B cell (primary cell): ENCODE measurements around the gene TNFRSF12A. TPM values are rescaled to one million over a fixed set of nuclear protein-coding genes. Genes with fewer than 3 reads are reported as not detected.

ENCODE experiments used
- ATAC-seq: fragments of 200-7000 bp; cut with Tn5 transposase; one replicate; pipeline ENCODE4 v1.10.0; 2021; ENCODE audit warnings: low read depth, mild to moderate bottlenecking, moderate number of reproducible peaks, moderate library complexity
- CTCF ChIA-PET: fragments of 350-600 bp; sonication (Branson Sonifier 250); formaldehyde crosslinking; loops from one replicate; lab custom pipeline; 2021; ENCODE audit warnings: antibody characterized with exemption, inconsistent platforms; lab: Charles Lee
- POLR2A ChIA-PET: fragments of 350-600 bp; sonication (Branson Sonifier 250); formaldehyde crosslinking; loops from one replicate; lab custom pipeline; 2021; ENCODE audit warnings: antibody characterized with exemption; lab: Charles Lee
- DNase-seq: peaks from one replicate; pipeline ENCODE4 v3.0.0; 2013
- H2AFZ ChIP-seq: 2 replicates; pipeline ENCODE4 v1.6.1; 2012; ENCODE audit warnings: mild to moderate bottlenecking, low read depth, low read length; ENCODE audit not compliant: insufficient read depth, poor library complexity, severe bottlenecking
- H3K27ac ChIP-seq, 2 donors: 1 replicate in 1 of 2; 2 replicates in 1 of 2; pipeline ENCODE4 v1.5.1; 2012 to 2013; ENCODE audit warnings: low read length in 2 of 2, mild to moderate bottlenecking in 2 of 2, moderate library complexity in 1 of 2
- H3K27me3 ChIP-seq, 4 experiments: fragments of 200-600 bp in 1 of 4; sonication (generic) in 1 of 4; replicated peaks in 1 of 4; 1 replicate in 2 of 4; 2 replicates in 2 of 4; pipeline versions ENCODE4 v1.6.1 to v1.7.0; 2013 to 2016; ENCODE audit warnings: low read length in 3 of 4, mild to moderate bottlenecking in 2 of 4, mixed read lengths in 1 of 4, moderate library complexity in 1 of 4; ENCODE audit not compliant: insufficient read depth in 4 of 4, control insufficient read depth in 3 of 4; ENCODE audit errors: control extremely low read depth in 1 of 4
- H3K36me3 ChIP-seq, 2 experiments: replicated peaks in 1 of 2; 1 replicate in 1 of 2; 2 replicates in 1 of 2; pipeline versions ENCODE4 v1.6.1 to v1.7.1; 2013; ENCODE audit warnings: low read length in 1 of 2; ENCODE audit not compliant: insufficient read depth in 2 of 2, control insufficient read depth in 1 of 2; ENCODE audit errors: control extremely low read depth in 1 of 2, extremely low read depth in 1 of 2
- H3K4me1 ChIP-seq, 2 donors: fragments of 200-600 bp in 1 of 2; sonication (generic) in 1 of 2; 1 replicate in 1 of 2; 2 replicates in 1 of 2; pipeline versions ENCODE4 v1.5.1 to v1.6.1; 2013 to 2017; ENCODE audit warnings: low read length in 2 of 2; ENCODE audit not compliant: control insufficient read depth in 2 of 2, insufficient read depth in 2 of 2
- H3K4me2 ChIP-seq: replicated peaks from 2 replicates; pipeline ENCODE3; 2012; ENCODE audit warnings: mild to moderate bottlenecking, low read depth, low read length; ENCODE audit not compliant: poor library complexity, severe bottlenecking
- H3K4me3 ChIP-seq, 5 experiments: fragments of 200-600 bp in 1 of 5; sonication (generic) in 1 of 5; 1 replicate in 3 of 5; 2 replicates in 2 of 5; pipeline versions ENCODE4 v1.5.1 to v1.7.0; 2011 to 2016; ENCODE audit warnings: low read length in 4 of 5, mild to moderate bottlenecking in 4 of 5, low read depth in 2 of 5, control low read depth in 1 of 5, moderate library complexity in 1 of 5; ENCODE audit not compliant: insufficient read depth in 1 of 5; ENCODE audit errors: control extremely low read depth in 1 of 5, extremely low read depth in 1 of 5
- H3K79me2 ChIP-seq: fragments of 200-600 bp; sonication (generic); one replicate; pipeline ENCODE4 v1.6.0; 2016; ENCODE audit warnings: low read length; ENCODE audit not compliant: control insufficient read depth, insufficient read depth
- H3K9ac ChIP-seq: fragments of 200-600 bp; sonication (generic); 2 replicates; pipeline ENCODE4 v1.6.1; 2017; ENCODE audit warnings: mild to moderate bottlenecking, low read length, moderate library complexity
- H3K9me3 ChIP-seq, 3 donors: one replicate each; pipeline versions ENCODE4 v1.6.1 to v1.7.1; 2013; ENCODE audit warnings: low read length in 2 of 3; ENCODE audit not compliant: control insufficient read depth in 2 of 3, insufficient read depth in 1 of 3; ENCODE audit errors: control extremely low read depth in 1 of 3
- H4K20me1 ChIP-seq: 2 replicates; pipeline ENCODE4 v1.6.0; 2012; ENCODE audit warnings: mild to moderate bottlenecking, low read length; ENCODE audit not compliant: insufficient read depth, control insufficient read depth, poor library complexity, severe bottlenecking
- H3K27ac Mint-ChIP-seq: one replicate; pipeline ENCODE4 v1.8.0; 2021; ENCODE audit warnings: mixed read lengths
- H3K27me3 Mint-ChIP-seq: one replicate; pipeline ENCODE4 v1.8.0; 2021; ENCODE audit warnings: mixed read lengths
- H3K4me1 Mint-ChIP-seq: one replicate; pipeline ENCODE4 v1.8.0; 2021; ENCODE audit warnings: mixed read lengths
- H3K4me3 Mint-ChIP-seq: one replicate; pipeline ENCODE4 v1.8.0; 2021; ENCODE audit warnings: mixed read lengths
- H3K9me3 Mint-ChIP-seq: one replicate; pipeline ENCODE4 v1.8.0; 2022; ENCODE audit warnings: mixed read lengths; ENCODE audit not compliant: insufficient read depth
- CTCF ChIP-seq: fragments of 200-600 bp; IDR thresholded peaks from one replicate; pipeline ENCODE4 v1.8.0; 2022; ENCODE audit warnings: antibody characterized with exemption, mild to moderate bottlenecking
- EZH2 ChIP-seq: IDR thresholded peaks from 2 replicates; pipeline ENCODE4 v1.6.1; 2012; ENCODE audit warnings: borderline replicate concordance, low read depth, mild to moderate bottlenecking, moderate library complexity, low read length; ENCODE audit not compliant: insufficient read depth, poor library complexity, severe bottlenecking
- WGBS: methylation state at CpG from one replicate; pipeline ENCODE4 v1.1.5; 2013; ENCODE audit warnings: missing lambda C conversion rate; ENCODE audit not compliant: insufficient coverage; 5-methylcytosine and 5-hydroxymethylcytosine counted together
- intact Hi-C: fragments of 100-400 bp; cut with micrococcal nuclease; formaldehyde crosslinking; loops from one replicate; pipeline ENCODE4 v1.10.0; 2022
- polyA plus RNA-seq: library from polyadenylated mRNA; depleted of rRNA; stranded (reverse); fragments of >200 nt; gene quantifications from 2 replicates; pipeline ENCODE4 v1.2.3, GENCODE V29; 2012
- total RNA-seq, 2 donors: library from RNA; stranded (reverse); fragments of 120-200 nt in 1 of 2; gene quantifications; 1 replicate in 1 of 2; 2 replicates in 1 of 2; pipeline versions ENCODE4 v1.2.3 to v1.2.4, GENCODE V29; 2013 to 2022

TNFRSF12A gene
- total and polyA plus RNA-seq, 2 donors (not counting 1 experiment from before 2014, with no cell fraction given), result 0.61 to 1.3 TPM

GRCh38 chr16:3065069-3065741, 45.0 kb downstream of the TNFRSF12A start, which contains the start of gene IL32:
TSS of gene IL32 (plus strand) at chr16:3065640. CDS start at chr16:3065812, 172 bp downstream.
- Histone ChIP-seq H3K4me2 (no peak within 1 kb of the TSS), H3K9ac (no peak within 1 kb of the TSS), H3K4me3 (no peak within 1 kb of the TSS), H3K27ac (no peak within 1 kb of the TSS), H4K20me1 (no peaks in the 10 kb centered on the region), H3K36me3 (no peaks in the 10 kb centered on the region), H3K27me3 (peaks cover 0 to under 1% (median 0%) of the 10 kb centered on the region in 4 experiments), H3K9me3 (no peaks in the 10 kb centered on the region), H3K79me2 (no peaks in the 10 kb centered on the region), H2AFZ (no peak within 1 kb of the TSS), H3K4me1 (peaks cover 3 to 4% of the 10 kb centered on the region in 2 donors)
- 83% methylated on average over 9 of the region's 13 CpGs for WGBS
- intact Hi-C loops, result no loop called here
- no peaks in the 10 kb centered on the region for H3K9me3 Mint-ChIP-seq
- DNase-seq (no peak), ATAC-seq (no peak)
- peaks cover 4% of the 10 kb centered on the region for H3K4me1 Mint-ChIP-seq
- peak within 1 kb of the TSS; percentile 59 for H3K27ac Mint-ChIP-seq
- no peaks in the 10 kb centered on the region for H3K27me3 Mint-ChIP-seq
- ChIA-PET CTCF (interaction anchor here (5.0 kb wide), 1 partner anchor 62 kb away, joined by 38 read pairs; no protein-coding TSS in a partner anchor), POLR2A (interaction anchor here (0.6 kb wide), 1 partner anchor 40 kb away, joined by 6 read pairs; no protein-coding TSS in a partner anchor)
- TF ChIP-seq EZH2, result no peak
- TF ChIP-seq CTCF, result no peak
- no peak within 1 kb of the TSS for H3K4me3 Mint-ChIP-seq
